IMR-90 (cell line): ENCODE data around the gene PTGES3L. TPM values are rescaled to one million over a fixed set of nuclear protein-coding genes. Genes with fewer than 3 reads are reported as not detected.
"Not testable (repeated sequence)": the region's sequence is repeated elsewhere in the genome, so short reads cannot be mapped to it uniquely, and the experiment has no call there.

ENCODE experiments used
- ATAC-seq: fragments of 200-7000 bp; cut with Tn5 transposase; 2 replicates; pipeline ENCODE4 v1.9.1; 2020; ENCODE audit warnings: low read depth, mild to moderate bottlenecking, moderate library complexity
- BruUV-seq: library from RNA; stranded (reverse); fragments of 400-500 nt; replicated peaks from 2 replicates; lab custom pipeline; 2021; lab: Mats Ljungman, UMichigan
- CTCF ChIA-PET: fragments of 300-600 bp; formaldehyde crosslinking; extraction: SDS; loops from one replicate; lab custom pipeline; 2021; ENCODE audit warnings: antibody characterized with exemption; lab: Yijun Ruan, JAX
- POLR2A ChIA-PET: fragments of 300-600 bp; sonication (Branson Sonifier 250); formaldehyde crosslinking; loops from one replicate; lab custom pipeline; 2022; ENCODE audit warnings: antibody characterized with exemption; ENCODE audit not compliant: unreplicated experiment; lab: Charles Lee
- DNase-seq: peaks from one replicate; pipeline ENCODE4 v3.0.0; 2013
- H2AFZ ChIP-seq: replicated peaks from 2 replicates; pipeline ENCODE3; 2013; ENCODE audit warnings: low read length, mild to moderate bottlenecking; ENCODE audit not compliant: poor library complexity
- H2AK5ac ChIP-seq: 2 replicates; pipeline ENCODE4 v1.6.1; 2013; ENCODE audit warnings: low read depth, low read length, inconsistent platforms
- H2AK9ac ChIP-seq: replicated peaks from 2 replicates; pipeline ENCODE3; 2013; ENCODE audit warnings: mild to moderate bottlenecking, low read depth, low read length, moderate library complexity; ENCODE audit not compliant: poor library complexity
- H2BK120ac ChIP-seq: 2 replicates; pipeline ENCODE4 v1.6.1; 2013; ENCODE audit warnings: low read depth, low read length, inconsistent platforms
- H2BK15ac ChIP-seq: 3 replicates; pipeline ENCODE4 v1.6.1; 2013; ENCODE audit warnings: low read depth, low read length, inconsistent platforms
- H2BK20ac ChIP-seq: 2 replicates; pipeline ENCODE4 v1.6.1; 2013; ENCODE audit warnings: low read depth, mild to moderate bottlenecking, inconsistent platforms, low read length, moderate library complexity
- H2BK5ac ChIP-seq: 2 replicates; pipeline ENCODE4 v1.6.1; 2013; ENCODE audit warnings: mild to moderate bottlenecking, low read depth, low read length, inconsistent platforms; ENCODE audit not compliant: poor library complexity, severe bottlenecking
- H3K14ac ChIP-seq: replicated peaks from 2 replicates; pipeline ENCODE4 v1.6.1; 2013; ENCODE audit warnings: low read depth, low read length, inconsistent platforms
- H3K18ac ChIP-seq: 2 replicates; pipeline ENCODE4 v1.6.1; 2013; ENCODE audit warnings: low read depth, low read length, control low read depth
- H3K23ac ChIP-seq: 2 replicates; pipeline ENCODE4 v1.6.1; 2013; ENCODE audit warnings: low read depth, low read length, inconsistent platforms
- H3K27ac ChIP-seq: 2 replicates; pipeline ENCODE4 v1.5.1; 2013; ENCODE audit warnings: mild to moderate bottlenecking, control low read depth, low read length; ENCODE audit not compliant: insufficient read depth
- H3K27me3 ChIP-seq: 2 replicates; pipeline ENCODE4 v1.6.1; 2013; ENCODE audit warnings: low read length; ENCODE audit not compliant: control insufficient read depth, insufficient read depth
- H3K36me3 ChIP-seq: 2 replicates; pipeline ENCODE4 v1.6.1; 2013; ENCODE audit warnings: low read length, mixed read lengths; ENCODE audit not compliant: control insufficient read depth, insufficient read depth
- H3K4ac ChIP-seq: 2 replicates; pipeline ENCODE4 v1.6.1; 2013; ENCODE audit warnings: low read depth, low read length, inconsistent platforms
- H3K4me1 ChIP-seq: 2 replicates; pipeline ENCODE4 v1.6.1; 2013; ENCODE audit warnings: low read length, mixed read lengths; ENCODE audit not compliant: control insufficient read depth, insufficient read depth
- H3K4me2 ChIP-seq: 2 replicates; pipeline ENCODE4 v1.6.1; 2013; ENCODE audit warnings: low read depth, mild to moderate bottlenecking, control low read depth, low read length, moderate library complexity
- H3K4me3 ChIP-seq: 2 replicates; pipeline ENCODE4 v1.5.1; 2013; ENCODE audit warnings: low read depth, mild to moderate bottlenecking, control low read depth, low read length, moderate library complexity; ENCODE audit not compliant: insufficient read depth
- H3K56ac ChIP-seq: 2 replicates; pipeline ENCODE4 v1.6.1; 2013; ENCODE audit warnings: low read length, inconsistent platforms; ENCODE audit not compliant: insufficient read depth; ENCODE audit errors: extremely low read depth
- H3K79me1 ChIP-seq, 2 experiments: 2 replicates each; pipeline ENCODE4 v1.6.1; 2013; ENCODE audit warnings: low read length in 2 of 2, inconsistent platforms in 1 of 2, low read depth in 1 of 2
- H3K9ac ChIP-seq: 2 replicates; pipeline ENCODE4 v1.6.1; 2013; ENCODE audit warnings: low read depth, low read length, control low read depth
- H3K9me1 ChIP-seq: 2 replicates; pipeline ENCODE4 v1.6.1; 2013; ENCODE audit warnings: low read length, inconsistent platforms; ENCODE audit not compliant: insufficient read depth
- H3K9me3 ChIP-seq: 2 replicates; pipeline ENCODE4 v1.6.1; 2013; ENCODE audit warnings: low read length; ENCODE audit not compliant: control insufficient read depth, insufficient read depth
- H4K20me1 ChIP-seq: 2 replicates; pipeline ENCODE4 v1.6.1; 2013; ENCODE audit warnings: low read length, inconsistent platforms; ENCODE audit not compliant: insufficient read depth
- H4K5ac ChIP-seq: 2 replicates; pipeline ENCODE4 v1.6.1; 2013; ENCODE audit warnings: mild to moderate bottlenecking, low read depth, low read length, control low read depth
- H4K8ac ChIP-seq, 2 experiments: 2 replicates each; pipeline ENCODE4 v1.6.1; 2013; ENCODE audit warnings: low read depth in 2 of 2, low read length in 2 of 2, control low read depth in 1 of 2, inconsistent platforms in 1 of 2
- H4K91ac ChIP-seq: 2 replicates; pipeline ENCODE4 v1.6.1; 2013; ENCODE audit warnings: low read depth, low read length, inconsistent platforms; ENCODE audit not compliant: insufficient read depth
- FOS ChIP-seq: fragments of 150-350 bp; IDR thresholded peaks from 2 replicates; pipeline ENCODE4 v1.6.1; 2016; ENCODE audit warnings: low read depth, low read length
- WGBS, 2 experiments: methylation state at CpG; one replicate each; pipeline versions ENCODE4 v1.1.5 to v1.1.7; 2013; ENCODE audit warnings: missing lambda C conversion rate in 2 of 2; ENCODE audit not compliant: insufficient read length in 1 of 2; ENCODE audit errors: extremely low coverage in 2 of 2; 5-methylcytosine and 5-hydroxymethylcytosine counted together
- dilution Hi-C: fragments of 300-500 bp; cut with HindIII; formaldehyde crosslinking; loops from one replicate; pipeline ENCODE4 v1.14.3; 2018; ENCODE audit warnings: low sequenced_read_pairs; ENCODE audit not compliant: unreplicated experiment
- in situ Hi-C: fragments of 300-500 bp; cut with MboI; formaldehyde crosslinking; loops from 3 replicates; pipeline ENCODE4 v1.14.3; 2019; ENCODE audit warnings: low sequenced_read_pairs, inconsistent platforms, mixed read lengths
- intact Hi-C: fragments of 100-400 bp; cut with micrococcal nuclease; formaldehyde crosslinking; loops from 2 replicates; pipeline ENCODE4 v1.10.0; 2022
- polyA plus RNA-seq, 3 experiments: library from polyadenylated mRNA; depleted of rRNA; stranded (reverse); fragments of >200 nt; gene quantifications; 2 replicates each; pipeline ENCODE4 v1.2.3, GENCODE V29; 2012; ENCODE audit warnings: low replicate concordance in 1 of 3
- total RNA-seq: library from RNA; depleted of rRNA; stranded (reverse); fragments of >200 nt; gene quantifications from 2 replicates; pipeline ENCODE4 v1.2.3, GENCODE V29; 2012

The PTGES3L gene
- total and polyA plus RNA-seq, 2 of the 4 experiments (the other 2 are of a cell fraction): 1.4 to 2.4 TPM

DNA sequence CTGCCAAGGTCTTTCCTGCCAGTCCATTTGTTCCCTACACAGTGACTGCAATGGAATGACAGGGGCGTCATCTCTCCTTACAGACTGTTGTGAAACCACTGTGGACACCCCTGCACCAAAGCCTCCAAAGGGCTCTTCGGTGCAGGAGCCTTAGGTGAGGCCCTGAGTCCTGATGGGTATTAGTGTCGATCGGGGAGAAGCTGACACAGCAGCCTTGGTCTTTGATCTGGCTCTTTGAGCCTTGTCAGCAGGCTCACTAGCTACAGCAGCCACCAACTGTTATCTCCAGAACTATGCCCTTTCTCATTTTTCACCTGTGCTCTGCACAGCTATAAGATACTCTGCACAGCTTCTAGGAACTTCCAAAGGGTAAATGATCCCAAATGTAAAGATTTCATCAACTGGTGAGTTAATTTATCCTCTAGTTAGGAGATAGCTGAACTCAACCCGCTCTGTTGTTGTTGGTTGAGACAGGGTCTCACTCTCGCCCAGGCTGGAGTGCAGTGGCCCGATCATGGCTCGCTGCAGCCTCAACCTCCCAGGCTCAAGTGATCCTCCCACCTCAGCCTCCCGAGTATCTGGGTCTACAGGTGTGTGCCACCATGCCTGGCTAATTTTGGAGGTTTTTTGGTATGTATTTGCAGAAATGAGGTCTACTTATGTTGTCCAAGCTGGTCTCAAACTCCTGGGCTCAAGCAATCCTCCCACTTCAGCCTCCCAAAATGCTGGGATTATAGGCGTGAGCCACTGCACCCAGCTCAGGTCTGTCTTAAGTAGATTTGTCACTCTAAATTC lies 59.6 kb downstream of the PTGES3L start (continued):
- no peak for TF ChIP-seq FOS

DNA sequence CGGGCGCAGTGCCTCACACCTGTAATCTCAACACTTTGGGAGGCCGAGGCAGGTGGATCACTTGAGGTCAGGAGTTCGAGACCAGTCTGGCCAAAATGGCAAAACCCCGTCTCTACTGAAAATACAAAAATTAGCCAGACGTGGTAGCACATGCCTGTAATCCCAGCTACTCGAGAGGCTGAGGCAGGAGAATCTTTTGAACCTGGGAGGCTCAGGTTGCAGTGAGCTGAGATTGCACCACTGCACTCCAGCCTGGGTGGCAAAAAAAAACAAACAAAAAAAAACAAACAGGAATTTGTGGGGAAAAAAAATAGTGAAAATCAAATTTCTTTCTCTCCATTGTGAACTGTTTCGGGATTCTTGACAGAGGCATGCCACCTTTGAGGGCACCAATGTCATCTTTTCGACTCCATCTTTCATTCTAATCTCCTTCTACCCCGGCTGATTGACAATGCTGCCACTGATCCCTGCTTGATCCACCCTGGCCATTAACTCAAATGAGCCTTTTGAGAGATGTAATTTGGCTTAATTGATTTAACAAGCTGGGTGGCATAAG lies 60.3 kb downstream of the PTGES3L start:
- H2BK20ac ChIP-seq, H2BK120ac ChIP-seq, H3K79me1 ChIP-seq, H3K4me3 ChIP-seq, H2AK9ac ChIP-seq, H4K8ac ChIP-seq, H2BK5ac ChIP-seq, H3K4me2 ChIP-seq, H3K9me3 ChIP-seq, H3K14ac ChIP-seq, H2BK15ac ChIP-seq, H4K20me1 ChIP-seq, H4K5ac ChIP-seq, H3K56ac ChIP-seq, H2AFZ ChIP-seq, H3K4me1 ChIP-seq, intact Hi-C loops, H2AK5ac ChIP-seq, H3K18ac ChIP-seq, H3K9ac ChIP-seq, DNase-seq, POLR2A ChIA-PET, H4K91ac ChIP-seq, dilution Hi-C loops, ATAC-seq, H3K9me1 ChIP-seq, H3K36me3 ChIP-seq, H3K23ac ChIP-seq, in situ Hi-C loops, BruUV-seq, H3K4ac ChIP-seq, H3K27ac ChIP-seq: not testable (repeated sequence)
- WGBS, 2 experiments: 83% methylated on average over 4 of the region's 10 CpGs; no CpG with 5 or more reads in 1 of the 2 experiments
- CTCF ChIA-PET: interaction anchor here (1.3 to 1.7 kb wide), 2 partner anchors 9 to 76 kb away, joined by 3 to 8 read pairs; no protein-coding TSS in a partner anchor
- H3K27me3 ChIP-seq: peaks cover 31% of the 10 kb centered on the region
